22Rv1 (cell line): Measurements from ENCODE around the gene ATP1A4.

Experiments
- CTCF ChIP-seq: fragments of 450-650 bp; IDR thresholded peaks from 2 replicates; pipeline ENCODE4 v1.5.1; 2017; ENCODE audit warnings: mild to moderate bottlenecking
- ZFX ChIP-seq: fragments of 450-650 bp; IDR thresholded peaks from 2 replicates; pipeline ENCODE4 v1.6.1; 2017; ENCODE audit warnings: antibody characterized with exemption, borderline replicate concordance

GRCh38 chr1:160136926-160137200 is 14.5 kb upstream of the ATP1A4 start:
- no peak for TF ChIP-seq CTCF
- no peak for TF ChIP-seq ZFX
